Type B pancreatic cell (in vitro differentiated cells): ENCODE measurements around the gene FKBP5. TPM values are rescaled to one million over a fixed set of nuclear protein-coding genes. Genes with fewer than 3 reads are reported as not detected.

Experiments used
- DNase-seq: peaks from one replicate; pipeline ENCODE4 v3.0.0; 2021; ENCODE audit warnings: mixed read lengths; ENCODE audit not compliant: unreplicated experiment; ENCODE audit errors: extremely low spot score
- H3K27ac Mint-ChIP-seq: 2 replicates; pipeline ENCODE4 v1.8.0; 2021; ENCODE audit warnings: mild to moderate bottlenecking, mixed read lengths
- H3K27me3 Mint-ChIP-seq: 2 replicates; pipeline ENCODE4 v1.8.0; 2021; ENCODE audit warnings: mixed read lengths
- H3K36me3 Mint-ChIP-seq: 2 replicates; pipeline ENCODE4 v1.8.0; 2021; ENCODE audit warnings: mixed read lengths
- H3K4me1 Mint-ChIP-seq: one replicate; pipeline ENCODE4 v1.8.0; 2021; ENCODE audit warnings: mixed read lengths; ENCODE audit not compliant: unreplicated experiment
- H3K4me3 Mint-ChIP-seq: 2 replicates; pipeline ENCODE4 v1.8.0; 2021; ENCODE audit warnings: mild to moderate bottlenecking, mixed read lengths
- H3K9me3 Mint-ChIP-seq: 2 replicates; pipeline ENCODE4 v1.8.0; 2021; ENCODE audit warnings: mixed read lengths
- CTCF ChIP-seq: fragments of 200-600 bp; sonication (generic); conservative IDR thresholded peaks from 2 replicates; pipeline ENCODE4 v1.5.0; 2021; ENCODE audit warnings: antibody characterized with exemption, mild to moderate bottlenecking
- total RNA-seq: library from RNA; stranded (reverse); gene quantifications from 2 replicates; pipeline ENCODE4 v1.2.1, GENCODE V29; 2021; ENCODE audit warnings: low replicate concordance

Gene FKBP5
- total RNA-seq, 1 donor from 2014 or later = 12.5 TPM

- Mint-ChIP-seq H3K36me3 (no peaks in the 10 kb centered on the region), H3K27me3 (no peaks in the 10 kb centered on the region), H3K27ac (no peak overlapping the region), H3K9me3 (no peaks in the 10 kb centered on the region), H3K4me3 (no peak overlapping the region), H3K4me1 (peaks cover 5% of the 10 kb centered on the region)
- DNase-seq = no peak
- peak; percentile 91 for TF ChIP-seq CTCF
Observed at GRCh38 chr6:35583893-35584688, 104.6 kb downstream of the FKBP5 start.

GRCh38 chr6:35582315-35582714 lies 106.4 kb downstream of the FKBP5 start:
- Mint-ChIP-seq H3K27me3 (no peaks in the 10 kb centered on the region), H3K9me3 (no peaks in the 10 kb centered on the region), H3K4me1 (peaks cover 5% of the 10 kb centered on the region), H3K36me3 (no peaks in the 10 kb centered on the region), H3K27ac (no peak overlapping the region), H3K4me3 (no peak overlapping the region)
- DNase-seq = no peak
- no peak for TF ChIP-seq CTCF

- no peaks in the 10 kb centered on the region for H3K27me3 Mint-ChIP-seq
- no peak overlapping the region for H3K4me3 Mint-ChIP-seq
- no peaks in the 10 kb centered on the region for H3K36me3 Mint-ChIP-seq
- TF ChIP-seq CTCF = no peak
- no peaks in the 10 kb centered on the region for H3K9me3 Mint-ChIP-seq
- DNase-seq = no peak
- peaks cover 5% of the 10 kb centered on the region for H3K4me1 Mint-ChIP-seq
- no peak overlapping the region for H3K27ac Mint-ChIP-seq
Observed at GRCh38 chr6:35581633-35582032, 107.1 kb downstream of the FKBP5 start.

GRCh38 chr6:35580836-35581235 lies 107.9 kb downstream of the FKBP5 start:
- no peaks in the 10 kb centered on the region for H3K36me3 Mint-ChIP-seq
- no peak overlapping the region for H3K27ac Mint-ChIP-seq
- TF ChIP-seq CTCF = no peak
- no peak for DNase-seq
- H3K9me3 Mint-ChIP-seq = no peaks in the 10 kb centered on the region
- peaks cover 5% of the 10 kb centered on the region for H3K4me1 Mint-ChIP-seq
- no peak overlapping the region for H3K4me3 Mint-ChIP-seq
- no peaks in the 10 kb centered on the region for H3K27me3 Mint-ChIP-seq

- Mint-ChIP-seq H3K4me3 (no peak overlapping the region), H3K27me3 (no peaks in the 10 kb centered on the region), H3K36me3 (no peaks in the 10 kb centered on the region), H3K27ac (no peak overlapping the region), H3K9me3 (no peaks in the 10 kb centered on the region), H3K4me1 (no peaks in the 10 kb centered on the region)
- no peak for TF ChIP-seq CTCF
- no peak for DNase-seq
Observed at GRCh38 chr6:35576682-35577081, 112.0 kb downstream of the FKBP5 start.
